ENCODE data around the gene IGLL5. TPM values are rescaled to one million over a fixed set of nuclear protein-coding genes. Genes with fewer than 3 reads are reported as not detected.

Gene IGLL5
- polyA plus RNA-seq, 1 donor (not counting 4 experiments of a cell fraction or from before 2014, with no cell fraction given), result not detected

- dilution Hi-C loops (cut with MboI; ENCODE audit: extremely low pct_ligation_motif_present, low sequenced_read_pairs), result no loop called here
- no peak for FAIRE-seq
Observed at GRCh38 chr22:22878801-22879674, 8.6 kb upstream of the IGLL5 start.

GRCh38 chr22:22879675-22880155 is 7.9 kb upstream of the IGLL5 start:
- no peak for TF ChIP-seq CTCF (optimal IDR thresholded peaks at IDR 0.05 in 1 of 3, IDR thresholded peaks at IDR 0.05 in 1 of 3, conservative IDR thresholded peaks at IDR 0.05 in 1 of 3; ENCODE audit: extremely low read depth in 1 of 3, insufficient read depth in 2 of 3, low read length in 3 of 3)
- no peak for TF ChIP-seq EZH2 (IDR thresholded peaks at IDR 0.05; ENCODE audit: low read length)
- Histone ChIP-seq H3K27me3 (ENCODE audit: control insufficient read depth, extremely low read depth, insufficient read depth, low read length) (no peaks in the 10 kb centered on the region), H3K4me1 (ENCODE audit: control insufficient read depth, extremely low read depth, insufficient read depth, low read length) (no peaks in the 10 kb centered on the region), H3K9me3 (ENCODE audit: control insufficient read depth, low read depth, low read length) (no peaks in the 10 kb centered on the region), H3K4me3 (ENCODE audit: control insufficient read depth in 2 of 3, extremely low read depth in 1 of 3, insufficient read depth in 2 of 3, low read depth in 1 of 3, low read length in 3 of 3) (no peak overlapping the region), H3K27ac (ENCODE audit: control insufficient read depth, insufficient read depth, low read length) (no peak overlapping the region), H3K4me2 (ENCODE audit: control insufficient read depth, extremely low read depth, insufficient read depth, low read depth, low read length) (no peak overlapping the region), H2AFZ (ENCODE audit: control insufficient read depth, low read length) (no peak overlapping the region), H3K36me3 (ENCODE audit: control insufficient read depth in 2 of 2, extremely low read depth in 1 of 2, insufficient read depth in 2 of 2, low read length in 2 of 2) (no peaks in the 10 kb centered on the region), H3K9ac (ENCODE audit: control insufficient read depth, extremely low read depth, insufficient read depth, low read length) (no peak overlapping the region), H3K79me2 (ENCODE audit: control insufficient read depth, insufficient read depth, low read length) (no peaks in the 10 kb centered on the region), H3K9me1 (ENCODE audit: control insufficient read depth, extremely low read depth, insufficient read depth, low read length) (no peaks in the 10 kb centered on the region), H4K20me1 (ENCODE audit: control insufficient read depth, extremely low read depth, insufficient read depth, low read length) (no peaks in the 10 kb centered on the region)
- dilution Hi-C loops (cut with MboI; ENCODE audit: extremely low pct_ligation_motif_present, low sequenced_read_pairs), result no loop called here
- no peak for FAIRE-seq
- DNase-seq (ENCODE audit: low read depth, low spot score), result no peak

More at GRCh38 chr22:22878801-22879674, 8.6 kb upstream of the IGLL5 start:
- no peak overlapping the region for H3K4me3 ChIP-seq (ENCODE audit: control insufficient read depth in 2 of 3, extremely low read depth in 1 of 3, insufficient read depth in 2 of 3, low read depth in 1 of 3, low read length in 3 of 3)
- DNase-seq (ENCODE audit: low read depth, low spot score), result no peak
- no peaks in the 10 kb centered on the region for H3K9me1 ChIP-seq (ENCODE audit: control insufficient read depth, extremely low read depth, insufficient read depth, low read length)
- no peaks in the 10 kb centered on the region for H3K36me3 ChIP-seq (ENCODE audit: control insufficient read depth in 2 of 2, extremely low read depth in 1 of 2, insufficient read depth in 2 of 2, low read length in 2 of 2)
- no peak overlapping the region for H3K27ac ChIP-seq (ENCODE audit: control insufficient read depth, insufficient read depth, low read length)
- no peaks in the 10 kb centered on the region for H3K9me3 ChIP-seq (ENCODE audit: control insufficient read depth, low read depth, low read length)
- no peaks in the 10 kb centered on the region for H3K27me3 ChIP-seq (ENCODE audit: control insufficient read depth, extremely low read depth, insufficient read depth, low read length)
- H3K9ac ChIP-seq (ENCODE audit: control insufficient read depth, extremely low read depth, insufficient read depth, low read length), result no peak overlapping the region
- TF ChIP-seq EZH2 (IDR thresholded peaks at IDR 0.05; ENCODE audit: low read length) (no peak), CTCF (optimal IDR thresholded peaks at IDR 0.05 in 1 of 3, IDR thresholded peaks at IDR 0.05 in 1 of 3, conservative IDR thresholded peaks at IDR 0.05 in 1 of 3; ENCODE audit: extremely low read depth in 1 of 3, insufficient read depth in 2 of 3, low read length in 3 of 3) (no peak)
- H3K4me2 ChIP-seq (ENCODE audit: control insufficient read depth, extremely low read depth, insufficient read depth, low read depth, low read length), result no peak overlapping the region
- H2AFZ ChIP-seq (ENCODE audit: control insufficient read depth, low read length), result no peak overlapping the region
- H4K20me1 ChIP-seq (ENCODE audit: control insufficient read depth, extremely low read depth, insufficient read depth, low read length), result no peaks in the 10 kb centered on the region
- no peaks in the 10 kb centered on the region for H3K79me2 ChIP-seq (ENCODE audit: control insufficient read depth, insufficient read depth, low read length)
- no peaks in the 10 kb centered on the region for H3K4me1 ChIP-seq (ENCODE audit: control insufficient read depth, extremely low read depth, insufficient read depth, low read length)
